ENCODE results near the gene LZTS3.
A peak's percentile ranks its signal among the peaks of the same experiment; 100 is the strongest.
"Not testable (repeated sequence)": the region's sequence is repeated elsewhere in the genome, so short reads cannot be mapped to it uniquely, and the experiment has no call there.

The LZTS3 gene

DNA sequence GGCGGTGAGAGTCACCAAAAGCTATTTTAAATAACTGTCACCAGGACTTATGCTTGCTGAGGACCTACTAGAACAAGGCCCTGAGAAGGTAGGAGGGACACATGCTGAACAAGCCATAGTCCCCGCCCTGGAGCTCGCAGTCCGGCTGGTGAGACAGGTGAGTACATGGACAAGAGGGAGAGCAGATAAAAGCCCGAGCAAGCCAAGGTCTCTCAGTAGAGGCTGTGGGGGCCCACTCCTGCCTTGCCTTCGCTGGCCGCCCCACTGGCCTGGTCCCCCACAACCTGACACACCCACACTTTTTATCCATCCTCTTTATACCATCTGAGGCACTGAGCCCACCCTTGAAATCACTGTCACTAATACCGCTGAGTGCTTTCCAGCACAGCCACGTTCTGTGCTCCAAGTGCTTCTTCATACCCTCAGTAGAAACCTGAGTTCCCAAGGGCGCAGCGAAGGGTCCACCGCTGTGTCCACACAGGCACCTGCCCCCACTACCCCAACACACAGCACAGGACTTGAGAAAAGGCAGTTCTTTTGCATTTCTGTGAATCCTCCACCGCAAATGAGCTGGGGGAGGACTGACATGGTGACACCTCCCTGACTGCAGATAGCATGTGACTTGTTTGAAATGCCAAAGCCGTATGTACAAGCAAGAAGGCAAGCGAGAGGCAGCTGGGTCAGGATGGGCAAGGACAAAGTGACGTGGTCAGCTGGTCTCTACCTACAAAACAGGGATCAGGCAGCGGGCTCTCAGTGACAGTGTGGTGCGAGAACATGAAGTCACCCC lies 19.1 kb upstream of the LZTS3 start:
- DNase-seq, result no peak

DNA sequence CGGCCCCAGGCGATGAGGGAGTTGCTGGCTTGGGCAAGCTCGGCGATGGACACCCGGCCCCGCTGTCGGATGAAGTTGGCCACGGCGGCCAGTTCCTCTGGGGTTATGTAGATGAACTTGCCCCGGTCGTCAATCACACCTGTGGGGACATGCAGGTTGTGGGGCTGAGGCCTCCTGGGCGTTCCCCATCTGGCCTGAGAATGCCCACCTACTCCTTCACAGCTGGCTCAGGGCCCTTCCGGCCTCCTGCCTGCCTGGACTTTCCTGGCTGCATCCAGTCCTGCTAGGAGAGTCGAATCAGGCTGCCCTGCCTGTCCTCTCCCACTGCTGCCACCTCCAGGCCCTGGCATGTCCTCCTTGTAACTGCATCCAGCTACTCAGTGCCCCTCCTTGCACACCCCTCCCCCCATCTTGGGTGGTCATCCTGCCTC lies 17.3 kb upstream of the LZTS3 start:
- no peak for DNase-seq

DNA sequence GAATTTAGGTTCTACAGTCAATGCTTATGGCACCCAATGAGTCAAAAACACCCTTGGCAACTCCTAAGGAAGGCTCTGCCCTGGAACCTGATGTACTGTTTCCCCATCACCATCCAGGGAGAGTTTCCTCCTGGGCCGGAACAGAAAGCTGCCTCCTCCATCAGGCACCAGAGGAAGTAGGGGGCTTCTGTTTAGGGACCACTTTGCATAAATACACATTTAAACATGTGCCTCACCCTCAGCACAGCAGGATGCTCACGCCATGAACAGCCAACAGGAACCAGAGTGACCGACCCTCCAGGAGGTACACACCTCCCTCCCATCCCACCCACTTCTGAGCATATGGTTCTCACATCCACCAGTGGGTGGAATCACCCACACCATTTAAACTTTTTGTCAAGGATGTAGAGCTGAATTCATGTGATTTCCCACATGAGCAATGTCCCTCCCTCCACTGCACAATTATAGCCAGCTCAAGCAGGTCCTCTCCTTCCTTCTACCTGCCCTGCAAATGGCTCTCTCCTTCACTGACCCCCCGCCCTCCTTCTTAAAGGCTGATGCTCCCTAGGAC lies 16.3 kb upstream of the LZTS3 start:
- DNase-seq, result no peak

DNA sequence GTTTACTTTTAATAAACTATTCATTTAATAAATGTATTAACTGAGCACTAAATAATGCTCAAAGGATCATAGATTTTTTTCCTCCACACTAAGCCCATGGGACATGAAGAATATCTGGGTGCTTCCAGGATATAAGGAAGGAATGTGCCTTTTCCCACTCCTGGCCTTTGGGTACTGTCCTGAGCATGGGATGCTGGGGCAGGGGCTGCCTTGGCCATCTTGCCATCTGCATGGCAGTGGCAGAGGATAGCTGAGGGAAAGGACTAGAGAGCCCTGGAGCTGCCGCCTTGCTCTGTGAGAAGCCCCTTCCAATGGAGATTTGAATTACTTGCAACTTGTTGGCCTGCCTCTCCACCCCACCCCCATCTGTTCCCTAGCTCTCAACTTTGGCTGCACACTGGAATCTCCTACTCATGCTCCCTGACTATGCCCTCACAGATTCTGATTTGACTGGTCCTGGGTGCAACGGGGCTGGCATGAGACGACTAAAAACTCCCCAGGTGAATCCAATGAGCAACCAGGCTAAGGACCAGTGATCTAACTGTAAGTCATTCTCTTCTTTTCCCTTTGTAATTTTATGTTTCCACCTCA lies 15.6 kb upstream of the LZTS3 start:
- DNase-seq, result no peak

DNA sequence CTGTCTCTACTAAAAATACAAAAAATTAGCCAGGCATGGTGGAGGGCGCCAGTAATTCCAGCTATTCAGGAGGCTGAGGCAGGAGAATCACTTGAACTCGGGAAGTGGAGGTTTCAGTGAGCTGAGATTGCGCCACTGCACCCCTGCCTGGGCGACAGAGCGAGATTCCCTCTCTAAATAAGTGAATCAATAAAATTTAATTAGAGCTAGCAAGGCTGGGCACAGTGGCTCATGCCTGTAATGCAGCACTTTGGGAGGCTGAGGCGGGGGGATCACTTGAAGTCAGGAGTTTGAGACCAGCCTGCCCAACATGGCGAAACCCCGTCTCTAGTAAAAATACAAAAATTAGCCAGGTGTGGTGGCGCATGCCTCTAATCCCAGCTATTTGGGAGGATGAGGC lies 14.5 kb upstream of the LZTS3 start:
- DNase-seq, result not testable (repeated sequence)

DNA sequence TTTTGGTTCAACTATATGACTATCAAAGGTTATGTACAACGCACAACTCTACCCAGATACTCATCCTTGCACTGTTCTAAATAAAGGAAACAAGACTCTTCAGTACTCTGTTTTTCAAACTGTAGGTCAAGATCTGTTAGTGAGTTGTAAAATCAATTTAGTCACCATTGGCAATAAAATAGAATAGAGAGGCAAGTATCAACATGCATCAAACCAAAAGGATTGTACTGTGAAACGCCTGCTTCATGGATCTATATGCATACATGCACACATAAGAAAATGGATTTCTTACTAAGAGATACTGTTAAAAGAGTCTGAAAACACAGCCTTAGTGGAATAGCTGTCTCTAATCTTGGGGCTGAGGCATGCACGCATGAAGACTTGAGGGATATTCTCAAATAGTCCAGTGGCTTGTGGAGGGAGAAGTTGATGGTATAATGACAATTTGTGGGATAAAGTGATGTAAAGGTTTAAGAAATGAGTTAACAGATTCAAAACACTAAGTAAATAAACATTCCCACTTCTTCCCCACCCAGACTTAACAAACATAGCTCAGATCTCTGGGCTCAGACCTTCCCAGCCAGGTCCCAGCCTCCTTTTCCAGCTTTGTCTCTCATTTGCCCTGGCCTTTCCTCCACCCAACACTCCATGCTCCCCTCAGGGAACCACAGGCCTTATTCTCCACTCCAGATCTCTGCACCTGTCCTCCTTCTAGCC lies 10.7 kb upstream of the LZTS3 start:
- DNase-seq, result no peak

DNA sequence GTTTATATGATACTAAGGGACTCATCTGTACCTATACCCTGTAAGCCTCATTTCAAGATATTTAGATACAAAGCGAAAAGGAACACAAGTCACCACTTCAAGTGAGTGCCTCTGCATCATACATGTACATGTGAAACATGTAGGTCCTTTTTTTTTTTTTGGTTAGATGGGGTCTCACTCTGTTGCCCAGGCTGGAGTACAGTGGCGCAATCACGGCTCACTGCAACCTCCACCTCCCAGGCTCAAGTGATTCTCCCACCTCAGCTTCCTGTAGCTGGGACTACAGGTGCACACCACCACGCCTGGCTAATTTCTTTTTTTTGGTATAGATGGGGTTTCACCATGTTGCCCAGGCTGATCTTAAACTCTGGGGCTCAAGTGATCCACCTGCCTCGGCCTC lies 9.1 kb upstream of the LZTS3 start:
- not testable (repeated sequence) for DNase-seq

DNA sequence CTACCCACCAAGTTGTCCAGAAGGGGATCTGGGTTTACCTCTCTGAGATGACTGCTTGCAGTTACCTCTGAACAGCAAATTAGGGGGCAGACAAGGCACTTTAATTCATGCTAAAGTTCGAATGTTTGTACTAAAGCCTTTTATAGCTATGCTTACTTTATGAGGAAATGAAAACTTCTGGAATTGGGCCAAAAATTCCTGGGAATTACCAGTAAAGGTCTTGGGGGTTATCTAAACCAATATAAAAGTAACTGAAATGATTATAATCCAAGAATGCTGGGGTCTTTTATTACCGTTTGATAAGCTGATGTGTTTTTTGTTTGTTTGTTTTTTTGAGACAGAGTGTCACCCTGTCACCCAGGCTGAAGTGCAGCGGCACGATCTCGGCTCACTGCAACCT lies 7.9 kb upstream of the LZTS3 start:
- no peak for DNase-seq

DNA sequence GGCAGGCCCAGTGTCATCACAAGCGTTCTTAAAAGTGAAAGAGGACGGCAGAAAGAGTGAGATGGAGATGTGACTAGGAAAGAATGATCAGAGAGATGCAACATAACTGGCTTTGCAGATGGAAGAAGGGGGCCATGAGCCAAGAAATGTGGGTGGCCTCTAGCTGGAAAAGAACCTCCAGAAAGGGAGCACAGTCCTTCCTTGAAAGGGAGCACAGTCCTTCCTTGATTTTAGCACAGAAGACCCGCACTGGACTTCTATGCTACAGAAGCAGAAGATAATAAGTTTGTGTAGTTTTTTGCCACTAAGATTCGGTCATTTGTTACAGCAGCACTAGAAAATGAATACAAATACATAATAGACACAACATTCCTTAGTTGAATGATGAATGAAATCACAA lies 7.0 kb upstream of the LZTS3 start:
- DNase-seq, result no peak

DNA sequence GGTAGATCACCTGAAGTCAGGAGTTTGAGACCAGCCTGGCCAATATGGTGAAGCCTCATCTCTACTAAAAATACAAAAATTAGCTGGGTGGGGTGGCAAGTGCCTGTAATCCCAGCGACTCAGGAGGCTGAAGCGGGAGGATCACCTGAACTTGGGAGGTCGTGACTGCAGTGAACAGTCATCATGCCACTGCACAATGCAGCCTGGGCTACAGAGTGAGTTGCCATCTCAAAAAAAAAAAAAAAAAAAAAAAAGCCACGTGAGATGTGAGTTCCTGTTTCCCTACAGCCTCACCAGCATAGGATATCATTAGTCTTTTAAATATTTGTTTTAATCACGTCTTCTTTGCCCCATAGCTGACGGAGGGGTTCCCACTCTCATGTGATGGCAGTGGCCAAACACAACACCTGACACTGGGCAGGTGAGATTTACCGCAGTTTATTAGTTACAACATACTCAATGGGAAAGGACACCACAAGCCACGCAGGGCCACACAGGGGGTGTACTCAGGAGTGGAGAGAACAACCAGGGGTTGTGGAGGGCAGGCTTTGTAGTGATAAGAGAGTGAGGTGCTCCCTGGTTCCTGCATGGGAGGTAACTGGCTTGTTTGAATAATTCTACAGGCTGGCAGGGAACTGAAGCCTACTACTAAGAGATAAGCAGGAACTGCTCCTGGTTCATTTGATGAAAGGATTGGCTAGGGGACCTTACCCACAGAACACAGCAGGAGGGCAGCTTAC lies 4.6 kb upstream of the LZTS3 start:
- peak; percentile 18 for DNase-seq

DNA sequence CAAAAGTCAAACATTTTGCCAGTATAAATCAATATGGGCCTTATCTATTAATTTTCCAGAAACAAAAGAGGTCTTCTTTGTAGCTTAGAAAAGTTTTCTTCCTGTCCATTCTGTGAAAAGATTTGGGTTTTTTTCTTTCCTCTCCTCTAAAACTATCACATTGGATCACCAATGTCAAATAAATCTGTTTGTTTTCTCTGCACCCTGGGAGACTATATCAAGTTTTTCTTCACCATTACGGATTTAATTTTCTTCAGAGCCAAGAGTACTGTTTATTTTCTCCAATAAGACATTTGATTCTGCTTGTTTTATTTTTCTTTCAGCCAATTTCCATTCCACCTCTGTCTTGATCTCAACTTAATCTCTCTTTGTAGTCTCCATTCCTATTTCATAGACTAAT lies 1.9 kb upstream of the LZTS3 start:
- DNase-seq, result no peak

DNA sequence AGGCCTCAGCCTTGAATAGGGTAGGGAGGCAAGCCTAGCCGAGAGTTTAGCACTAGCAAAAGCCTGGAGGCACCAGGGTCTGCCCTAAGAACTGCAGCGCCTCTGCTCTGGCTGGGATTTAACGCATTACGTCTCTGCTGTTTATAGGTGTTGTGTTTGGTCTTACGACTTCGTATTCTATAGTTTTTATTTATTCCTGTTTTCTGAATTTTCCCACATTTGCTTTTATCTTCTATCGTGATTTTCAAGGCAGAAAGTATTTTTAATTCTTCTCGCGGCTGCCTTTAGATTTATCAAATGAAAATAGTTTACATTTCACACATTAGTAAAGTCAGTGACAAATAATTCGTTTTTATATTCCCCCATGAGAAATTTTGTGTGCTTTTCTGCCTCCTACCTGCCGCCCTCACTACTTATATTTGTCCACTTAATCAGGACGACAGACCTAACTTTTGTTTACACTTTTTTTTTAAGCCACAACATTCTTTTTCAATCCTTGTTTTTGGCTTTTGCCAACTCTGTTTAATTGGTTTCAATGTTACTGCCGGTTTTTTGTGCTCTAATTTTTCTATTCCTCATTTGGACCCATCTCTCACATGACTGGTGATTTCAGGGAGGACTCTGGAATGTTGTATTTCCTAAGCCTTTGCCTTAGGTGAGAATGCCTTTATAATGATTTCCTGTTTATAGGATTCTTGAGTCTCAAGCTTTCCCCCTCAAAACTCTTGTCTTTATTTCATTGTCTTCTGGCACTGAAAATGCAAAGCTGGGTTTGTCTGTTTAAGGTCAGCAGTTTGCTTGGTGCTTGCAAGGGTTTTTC lies 1.3 kb upstream of the LZTS3 start:
- peak; percentile 66 for DNase-seq

DNA sequence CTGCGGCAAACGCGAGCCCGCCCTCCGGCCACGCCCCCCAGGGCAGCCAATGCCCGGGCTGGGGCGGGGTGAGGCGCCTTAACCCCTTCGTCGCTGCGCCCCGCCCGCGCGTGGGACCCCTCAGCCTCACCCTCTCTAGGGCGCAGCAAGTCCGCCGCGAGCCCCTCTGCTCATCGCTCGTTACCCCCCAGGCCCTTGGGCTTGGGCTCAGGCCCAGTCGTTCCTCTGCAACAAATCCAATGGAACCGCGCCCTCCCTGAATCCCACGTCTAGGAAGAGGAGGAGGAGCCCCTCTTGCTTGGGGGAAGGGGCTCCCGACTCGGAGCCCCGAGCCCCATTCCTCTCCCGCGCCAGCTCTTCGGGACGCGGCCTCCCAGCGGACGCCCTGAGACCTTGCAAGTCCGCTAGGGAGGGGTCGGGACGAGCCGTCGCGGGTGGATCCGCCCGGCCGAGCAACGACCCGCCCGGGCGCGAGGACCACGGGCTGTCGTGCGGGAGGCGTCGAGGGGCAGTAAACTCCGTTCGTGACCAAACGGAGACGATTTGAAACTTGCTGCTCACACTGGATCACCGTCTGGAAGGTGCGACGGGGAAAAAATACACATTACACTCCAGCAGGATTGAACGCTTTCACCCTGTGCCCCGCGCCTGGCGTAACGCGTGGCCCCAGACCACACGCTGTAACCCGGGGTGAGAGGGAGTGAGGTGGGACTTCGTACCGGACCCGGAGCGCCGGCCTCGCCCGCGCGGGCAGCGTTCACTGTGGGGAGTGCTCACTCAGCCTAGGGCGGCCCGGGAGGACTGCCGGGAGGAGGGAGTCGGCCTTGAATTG lies 477 bp upstream of the LZTS3 start:
- DNase-seq, result peak; percentile 76

DNA sequence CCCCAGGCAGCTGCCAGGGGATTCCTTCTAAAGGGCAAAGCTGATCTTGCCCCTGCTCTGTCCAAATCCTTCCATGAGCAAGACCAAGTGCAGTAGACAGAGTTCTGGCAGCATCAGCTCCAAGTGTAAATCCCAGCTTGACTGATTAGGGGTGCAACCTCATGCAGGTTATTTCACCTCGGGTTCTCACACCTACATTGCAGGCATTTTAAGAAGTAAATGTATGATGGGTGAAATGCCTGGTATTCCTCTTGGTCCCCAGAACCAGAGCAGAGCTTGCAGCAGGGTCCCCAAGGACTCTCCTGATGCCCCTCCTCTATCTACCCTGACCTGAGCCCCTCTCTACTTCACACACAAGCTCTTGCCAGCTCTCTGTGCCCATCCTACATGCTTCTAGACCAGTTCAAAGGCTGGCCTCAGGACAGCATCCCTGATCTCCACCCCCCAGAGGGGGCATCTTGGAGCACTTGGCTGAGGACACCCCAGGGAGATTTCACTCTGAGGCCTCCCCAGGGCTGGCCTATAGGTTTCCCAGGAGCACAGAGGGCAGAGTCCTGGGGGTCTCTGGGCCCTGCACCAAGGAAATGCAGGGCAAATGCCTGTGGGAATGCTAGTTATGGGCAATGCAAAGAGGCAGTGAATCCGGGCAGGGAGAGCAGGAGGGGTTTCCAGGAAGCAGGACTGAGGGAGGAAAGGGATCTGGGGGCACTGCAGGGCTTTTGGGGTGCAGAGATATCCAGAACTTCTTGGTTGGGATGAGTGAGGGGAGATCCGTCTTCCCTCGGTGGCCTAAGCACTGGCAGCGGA lies 1.0 kb downstream of the LZTS3 start:
- DNase-seq, result peak; percentile 16

DNA sequence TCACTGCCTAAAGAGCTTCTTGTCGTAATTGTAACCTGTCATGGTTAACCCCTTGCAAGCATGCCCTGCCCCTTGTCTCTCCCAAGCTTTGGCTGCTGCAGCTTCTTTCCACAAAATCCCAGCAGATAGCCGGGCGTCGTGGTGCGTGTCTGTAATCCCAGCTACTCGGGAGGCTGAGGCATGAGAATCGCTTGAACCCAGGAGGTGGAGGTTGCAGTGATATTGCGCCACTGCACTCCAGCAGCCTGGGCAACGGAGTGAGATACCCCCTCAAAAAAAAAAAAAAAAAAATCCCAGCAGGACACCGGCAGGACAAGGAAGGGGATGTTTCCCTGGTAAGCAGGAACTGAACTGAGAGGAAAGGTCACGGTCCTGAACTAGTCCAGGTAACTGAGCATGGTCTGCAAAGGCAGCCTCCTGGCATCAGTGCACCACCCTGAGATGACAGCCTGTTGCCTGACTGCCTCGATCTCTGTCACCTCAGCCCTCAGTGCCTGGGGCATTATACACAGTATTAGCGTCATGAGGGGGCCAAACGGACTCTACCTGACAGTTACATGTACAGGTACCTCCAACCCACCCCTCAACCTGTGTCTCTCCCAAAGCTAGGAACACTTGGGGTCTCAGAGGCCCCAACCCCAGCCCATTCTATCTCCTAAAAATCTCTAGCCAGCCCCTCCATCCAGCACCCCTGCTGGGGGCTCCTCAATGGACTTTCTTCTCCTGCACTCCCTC lies 1.8 kb downstream of the LZTS3 start:
- no peak for DNase-seq

DNA sequence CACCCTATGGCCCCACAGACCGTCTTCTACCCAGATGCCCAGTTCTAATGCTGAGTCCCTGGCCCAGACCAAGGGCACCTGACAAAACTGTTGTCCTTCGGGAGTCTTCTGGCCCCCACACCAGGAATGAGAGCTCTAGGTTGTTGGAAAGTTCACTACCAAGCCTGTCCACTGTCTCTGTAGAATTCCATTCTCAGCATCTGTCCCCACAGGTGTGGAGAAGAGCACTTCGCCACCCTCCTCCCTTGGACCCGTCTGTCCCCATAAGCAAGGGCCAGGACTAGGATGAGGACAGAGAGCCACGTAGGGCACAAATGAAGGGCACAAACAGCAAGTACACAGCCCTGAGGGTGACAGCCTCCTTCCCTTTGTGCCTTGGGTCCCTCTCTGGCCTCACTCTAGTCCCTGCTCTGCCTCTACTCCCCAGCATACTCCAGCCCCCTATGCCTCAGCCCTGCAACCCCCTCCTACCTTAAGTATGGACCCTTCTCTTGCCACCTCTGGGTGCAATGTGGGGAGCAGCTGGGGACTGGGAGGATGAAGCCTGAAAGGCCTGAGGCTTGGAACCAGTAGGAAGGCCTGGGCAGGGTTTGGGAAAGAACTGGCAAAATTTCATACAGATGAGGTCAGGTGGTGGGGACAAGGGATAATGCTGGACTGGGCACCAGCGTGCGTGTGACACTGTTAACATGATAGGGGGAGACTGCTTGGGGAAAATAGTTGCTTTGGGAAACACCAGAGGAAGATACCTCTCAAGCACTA lies 4.3 kb downstream of the LZTS3 start:
- DNase-seq, result no peak

DNA sequence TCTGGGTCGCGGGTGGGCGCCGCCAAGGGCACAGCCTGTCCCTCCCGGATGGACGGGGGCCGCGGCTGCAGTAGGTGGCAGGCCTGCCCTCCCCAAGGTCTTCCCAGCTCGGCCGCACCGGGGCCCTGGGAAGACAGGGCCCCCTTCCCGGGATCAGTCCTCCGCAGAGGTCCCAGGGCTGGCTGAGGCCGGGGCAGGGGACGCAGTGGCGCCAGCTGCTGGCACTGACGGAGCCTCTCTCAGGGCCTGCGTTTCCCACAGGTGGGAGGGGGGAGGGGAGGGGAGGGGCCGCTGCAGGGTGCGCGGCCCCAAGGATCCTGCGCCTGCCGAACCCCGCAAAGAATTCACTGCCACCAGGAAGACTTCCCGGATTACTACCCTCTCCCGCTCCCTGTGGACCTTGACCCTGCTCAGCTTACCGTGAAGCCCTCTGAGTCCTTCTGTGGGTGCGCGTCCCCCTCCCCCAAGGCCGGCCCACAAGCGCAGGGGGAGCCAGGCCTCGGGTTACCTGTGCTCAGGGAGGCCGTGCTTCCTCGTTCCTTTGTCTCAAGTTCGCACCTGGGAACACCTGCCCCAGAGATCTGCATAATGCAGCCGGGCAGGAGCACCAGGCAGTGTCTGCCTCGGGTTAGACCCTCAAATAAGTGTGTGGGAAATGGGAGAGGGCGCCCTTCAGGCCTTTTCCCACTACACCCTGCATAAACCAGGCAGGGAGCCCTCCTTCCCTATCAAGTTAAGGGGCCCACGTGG lies 5.1 kb downstream of the LZTS3 start:
- DNase-seq, result peak; percentile 74

DNA sequence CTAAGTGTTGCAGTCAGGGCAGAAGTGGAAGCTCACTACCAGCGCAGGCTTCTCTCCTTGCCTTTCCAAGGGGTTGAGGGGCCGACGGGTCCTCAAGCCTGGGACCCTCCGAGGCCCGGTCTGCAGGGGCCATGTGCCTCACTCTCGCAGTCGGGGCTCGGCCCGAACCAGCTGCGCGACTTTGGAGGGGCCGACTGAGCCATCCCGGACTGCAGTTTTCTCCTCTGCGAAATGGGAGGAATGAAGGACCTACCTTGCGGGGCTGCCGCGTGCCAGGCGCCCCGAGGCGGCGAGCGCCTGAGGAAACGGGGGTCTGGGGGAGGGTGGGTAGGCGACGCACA lies 5.6 kb downstream of the LZTS3 start:
- no peak for DNase-seq
